SW480 (cell line): ENCODE results near the gene ARR3.
"Not testable (repeated sequence)": the region's sequence is repeated elsewhere in the genome, so short reads cannot be mapped to it uniquely, and the experiment has no call there.

Experiments
- DNase-seq: peaks from one replicate; pipeline ENCODE4 v3.0.0-alpha.2; 2016; ENCODE audit warnings: low spot score

Gene ARR3

GRCh38 chrX:70268034-70268433 is at the start of gene ARR3:
TSS of gene ARR3 (plus strand) at chrX:70268334. CDS start at chrX:70269386, 1,052 bp downstream.
- DNase-seq, result no peak

DNA sequence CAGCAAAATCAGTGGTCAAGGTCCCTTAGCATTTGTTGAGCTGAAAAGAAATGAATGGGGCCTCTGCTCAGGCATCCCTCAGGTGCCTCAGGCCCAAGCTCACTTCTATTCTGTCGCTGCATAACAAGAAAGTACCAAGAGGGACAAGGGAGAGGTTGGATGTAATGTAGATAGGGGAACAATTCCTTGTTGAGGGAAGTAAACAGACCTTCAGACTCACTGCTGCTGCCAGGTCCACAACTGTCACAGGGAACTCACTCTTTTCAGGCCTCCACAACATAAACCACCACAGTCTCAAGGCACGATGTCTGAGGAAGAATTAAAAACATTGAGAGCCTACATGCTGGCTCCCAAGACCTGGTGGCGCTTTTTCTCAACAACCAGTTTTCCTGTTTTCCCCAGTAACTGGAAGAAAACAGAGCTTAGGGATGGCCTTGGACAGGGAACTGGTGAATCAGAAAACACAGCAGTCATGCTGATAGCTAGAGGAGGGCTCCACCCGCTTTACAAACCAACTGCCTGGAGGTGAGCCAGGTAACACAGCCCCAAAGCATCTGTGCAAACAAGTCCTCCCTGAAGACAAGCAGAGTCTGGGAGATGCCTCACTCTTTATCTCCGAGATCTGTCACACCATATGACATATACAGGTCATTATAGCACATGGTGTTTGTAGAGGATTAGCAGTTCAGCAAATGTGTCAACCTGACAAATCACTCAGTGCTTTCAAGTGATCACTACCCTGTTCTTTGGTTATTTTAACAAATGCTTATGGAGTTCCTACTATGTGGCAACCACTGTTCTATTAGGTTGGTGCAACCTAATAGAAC is 48.0 kb upstream of the ARR3 start:
- peak; percentile 20 for DNase-seq

DNA sequence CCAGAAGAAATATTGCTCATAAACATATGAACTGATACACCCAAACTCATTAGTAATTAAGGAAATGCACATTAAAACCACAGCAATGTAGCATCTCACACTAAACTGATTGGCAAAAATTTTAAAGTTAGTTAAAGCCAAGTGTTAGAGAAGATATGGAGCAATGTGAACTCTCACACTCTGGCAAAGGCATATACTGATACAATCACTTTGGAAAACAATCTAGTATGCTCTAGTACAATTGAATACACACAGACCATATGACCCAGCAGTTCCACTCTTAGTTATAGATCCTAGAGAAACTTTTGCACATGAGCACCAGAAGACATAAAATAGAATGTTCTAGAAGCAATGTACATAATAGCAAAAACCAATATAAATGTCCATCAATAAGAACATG is 42.1 kb upstream of the ARR3 start:
- no peak for DNase-seq

DNA sequence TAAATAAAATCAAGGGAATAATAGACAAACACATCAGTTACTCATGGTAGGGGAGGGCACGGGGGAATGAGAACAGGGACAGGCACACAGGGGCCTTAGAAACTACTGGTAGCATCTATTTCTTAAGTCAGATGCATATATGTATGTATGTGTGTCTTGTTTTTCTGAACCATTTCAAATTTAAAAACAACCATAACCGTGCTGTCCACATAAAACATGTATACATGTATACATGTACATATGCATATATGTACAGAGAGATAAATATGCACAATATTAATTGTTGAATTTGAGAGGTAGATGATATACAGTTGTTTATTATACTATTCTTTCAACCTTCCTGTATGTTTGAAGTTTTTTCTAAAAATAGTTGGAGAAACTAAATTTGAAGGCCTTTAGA is 41.4 kb upstream of the ARR3 start:
- no peak for DNase-seq

- DNase-seq, result no peak
These were observed 36.5 kb upstream of the ARR3 start for GRCh38 chrX:70231666-70232065.

DNA sequence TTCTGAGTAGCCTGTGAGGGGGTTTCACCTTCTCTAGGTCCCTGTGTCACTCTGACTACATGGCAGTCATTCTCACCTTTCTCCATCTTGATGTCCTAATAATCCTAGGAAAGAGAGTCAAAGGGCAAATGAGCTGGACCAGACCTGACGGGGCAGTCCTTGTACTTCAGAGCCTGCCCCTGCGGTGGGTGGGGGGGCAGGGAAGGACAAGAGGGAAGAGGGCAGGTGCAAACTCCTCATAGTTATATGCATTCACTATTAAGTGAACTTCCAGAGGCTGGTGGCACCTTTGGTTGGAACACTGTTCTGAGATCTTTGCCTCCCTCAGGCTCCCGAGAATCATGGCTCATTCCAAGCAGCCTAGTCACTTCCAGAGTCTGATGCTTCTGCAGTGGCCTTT is 33.8 kb upstream of the ARR3 start, which contains the start of gene AWAT1:
TSS of gene AWAT1 (plus strand) at position 301 of the 400 bp plus-strand sequence. CDS start at position 342, 41 bp downstream.
- DNase-seq, result no peak

DNA sequence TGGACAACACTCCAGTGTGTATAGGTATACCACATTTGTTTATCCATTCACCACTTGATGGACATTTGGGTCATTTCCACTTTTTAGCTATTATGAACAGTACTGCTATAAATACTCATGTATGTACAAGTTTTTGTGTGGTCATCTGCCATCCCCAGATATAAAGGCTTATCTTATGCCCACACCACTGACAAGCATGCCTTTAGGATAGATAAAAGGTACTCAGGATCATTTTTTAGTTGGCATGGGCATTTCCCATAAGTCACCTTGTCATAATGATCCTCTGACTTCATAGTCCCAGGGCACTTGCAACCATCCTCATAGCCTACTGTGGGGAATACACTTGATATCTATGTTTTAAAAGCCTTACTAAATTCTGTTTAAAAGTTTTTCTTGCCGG is 27.4 kb upstream of the ARR3 start:
- no peak for DNase-seq

DNA sequence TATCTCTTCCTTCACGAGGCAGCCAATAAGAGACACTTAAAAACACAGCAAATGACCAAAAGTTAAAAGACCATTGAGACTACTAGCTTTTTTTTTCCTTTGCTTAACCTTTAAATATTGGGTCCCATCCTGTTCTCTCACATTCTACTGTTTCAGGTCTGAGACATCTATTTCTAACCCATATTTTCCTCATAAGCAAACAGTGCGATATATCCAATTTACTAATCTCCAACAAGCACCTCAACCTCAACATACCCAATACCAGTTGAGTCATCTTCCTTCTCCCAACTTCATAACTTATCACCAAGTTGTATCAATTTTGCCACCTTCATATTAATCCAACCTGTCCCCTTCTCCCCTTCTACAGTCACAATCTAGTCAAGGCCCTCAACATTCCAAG is 26.6 kb upstream of the ARR3 start:
- DNase-seq, result no peak

- DNase-seq, result not testable (repeated sequence)
These were observed 24.5 kb upstream of the ARR3 start for GRCh38 chrX:70243601-70244000.

DNA sequence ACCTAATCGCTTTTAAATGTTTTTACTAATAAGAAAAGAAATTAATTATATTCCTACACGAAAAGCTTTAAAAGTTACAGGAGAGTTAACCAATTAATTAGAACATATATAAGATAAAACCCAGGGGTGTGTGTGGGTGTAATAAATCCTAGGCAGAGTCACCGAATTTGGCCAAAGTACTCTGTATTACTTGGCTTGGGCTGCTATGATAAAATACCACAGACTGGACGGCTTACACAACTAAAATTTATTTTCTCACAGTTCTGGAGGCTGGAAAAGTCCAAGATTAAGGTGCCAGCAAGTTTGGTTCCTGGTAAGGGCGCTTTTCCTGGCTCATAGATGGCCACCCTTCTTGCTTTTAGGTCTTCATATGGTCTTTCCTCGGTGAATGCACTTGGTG is 23.3 kb upstream of the ARR3 start:
- no peak for DNase-seq

GRCh38 chrX:70247252-70247651 is 20.9 kb upstream of the ARR3 start:
- DNase-seq, result no peak

- no peak for DNase-seq
These were observed 15.6 kb upstream of the ARR3 start for GRCh38 chrX:70252491-70252890.

GRCh38 chrX:70253377-70254062 is 14.6 kb upstream of the ARR3 start:
- DNase-seq, result peak; percentile 50

DNA sequence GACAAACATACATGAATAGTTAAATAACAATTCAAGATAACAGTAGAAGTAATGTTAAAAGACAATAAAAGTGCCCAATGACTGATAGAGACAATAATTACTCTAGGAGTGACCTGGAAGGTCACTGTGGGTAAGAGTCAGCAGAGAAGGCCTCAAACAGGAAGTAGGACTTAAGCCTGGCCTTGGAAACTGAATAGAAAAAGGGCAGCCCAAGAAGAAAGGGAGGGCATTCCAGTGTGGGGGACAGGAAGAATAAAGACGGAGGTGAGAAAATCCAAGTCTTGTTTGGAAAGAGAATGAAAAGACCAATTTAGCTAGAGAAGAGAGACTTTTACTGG is 14.1 kb upstream of the ARR3 start:
- DNase-seq, result peak; percentile 33

DNA sequence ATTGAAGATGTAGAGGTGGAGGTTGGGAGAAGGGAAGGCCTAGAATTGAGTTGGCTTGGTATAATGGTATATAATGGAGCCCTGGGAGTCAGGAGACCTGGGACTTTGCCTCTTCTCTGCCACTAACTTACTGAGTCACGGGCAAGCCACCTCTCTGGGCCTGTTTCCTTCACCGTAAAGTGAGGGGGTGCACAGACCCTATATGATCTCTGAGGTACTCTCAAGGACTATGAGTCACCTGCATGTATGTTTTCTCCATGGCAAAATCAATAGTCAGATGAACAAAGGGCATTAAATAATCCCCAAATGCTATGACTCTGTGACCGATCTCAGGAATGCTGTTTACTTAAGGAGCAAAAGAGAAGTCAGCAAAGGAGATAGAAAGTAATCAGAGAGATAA is 13.2 kb upstream of the ARR3 start:
- no peak for DNase-seq

- no peak for DNase-seq
These were observed 12.7 kb upstream of the ARR3 start for GRCh38 chrX:70255452-70255851.

DNA sequence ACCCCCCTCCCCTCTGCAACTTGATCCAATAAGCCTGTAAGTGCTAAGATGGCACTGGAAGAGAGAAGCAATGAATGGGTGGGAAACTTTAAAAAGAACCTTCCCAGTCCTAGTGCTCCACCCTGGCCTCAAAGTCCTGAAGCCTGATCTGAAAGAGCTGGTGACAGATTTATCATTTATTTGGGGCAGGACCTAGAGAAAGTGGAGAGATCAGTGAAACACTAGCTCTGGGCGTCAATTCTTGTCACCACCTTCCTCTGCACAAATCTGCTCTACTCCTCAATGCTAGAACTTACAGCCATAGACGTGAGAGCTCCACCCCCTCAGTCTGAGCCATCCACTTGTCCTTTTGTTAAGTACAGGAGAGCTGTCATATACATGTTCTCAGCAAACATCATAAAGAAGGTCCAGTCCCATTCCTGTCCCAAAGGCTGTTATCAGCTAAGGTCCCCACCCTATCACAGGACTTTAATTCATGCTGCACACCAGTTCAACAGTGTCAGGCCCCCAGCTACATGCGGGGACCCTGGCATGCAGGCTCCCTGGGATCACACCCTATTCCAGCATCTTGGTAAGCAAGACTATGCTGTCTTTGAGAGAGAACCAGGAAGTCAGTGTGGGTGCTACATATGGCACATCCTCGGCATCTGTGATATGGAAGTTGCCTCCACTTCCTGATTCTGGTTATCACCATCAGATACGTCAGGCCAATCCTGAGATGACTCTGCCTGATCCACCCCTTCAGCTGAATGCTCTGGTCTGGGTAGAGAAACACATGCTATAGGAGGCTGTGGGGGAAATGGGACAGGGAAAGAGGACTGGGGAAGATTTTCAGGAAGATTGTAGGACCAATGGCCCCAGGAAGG is 10.5 kb upstream of the ARR3 start:
- DNase-seq, result no peak

DNA sequence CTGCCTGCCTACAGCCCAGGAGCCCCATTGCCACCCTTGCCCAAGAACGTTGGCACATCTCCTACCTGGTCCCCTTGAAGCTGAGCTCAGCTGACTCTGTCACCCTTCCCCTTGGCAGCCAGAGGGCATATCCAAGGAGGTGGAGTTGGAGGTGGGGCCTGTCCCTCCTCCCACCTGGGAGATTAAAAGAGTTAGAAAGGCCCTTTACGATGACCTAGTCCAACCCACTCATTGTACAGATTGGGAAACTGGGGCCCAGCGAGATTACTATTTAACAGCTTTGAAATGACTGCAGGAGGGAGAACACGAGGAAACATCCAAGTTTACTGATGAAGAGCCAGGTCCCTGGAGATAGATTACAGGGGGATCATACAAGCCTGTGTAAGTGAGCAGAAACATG is 8.0 kb upstream of the ARR3 start, which contains the start of gene P2RY4:
TSS of gene P2RY4 (minus strand) at position 101 of the 400 bp plus-strand sequence. CDS start 580 bp downstream, outside the sequence.
- DNase-seq, result no peak

DNA sequence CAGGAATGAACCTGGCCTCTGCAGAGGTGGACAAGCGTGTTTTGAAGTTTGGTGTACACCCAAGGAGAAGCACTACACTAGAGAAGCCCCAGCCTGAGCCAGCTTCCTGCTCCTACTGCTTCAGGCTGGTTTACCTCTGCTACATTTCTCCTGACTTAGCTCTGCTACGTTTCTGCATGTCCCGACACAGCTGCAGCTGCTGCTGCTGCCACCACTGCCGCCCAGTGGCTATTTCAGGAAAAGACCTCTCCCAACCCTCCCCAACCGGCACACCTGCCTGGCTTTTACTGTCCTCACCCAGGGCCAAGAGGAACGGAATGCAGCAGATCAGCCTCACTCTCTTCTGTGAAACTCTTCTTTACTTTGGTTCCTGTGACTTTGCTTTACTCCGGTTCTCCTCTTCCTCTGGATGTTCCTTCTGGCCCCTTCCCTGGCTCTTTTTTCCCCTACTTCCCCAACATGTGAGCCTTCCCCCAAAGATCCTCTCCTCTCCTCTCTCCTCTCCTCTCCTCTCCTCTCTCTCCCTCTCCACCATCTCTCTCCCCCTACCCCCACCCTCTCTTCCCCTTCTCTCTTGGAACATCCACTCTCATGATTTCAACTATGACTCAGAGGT is 5.1 kb upstream of the ARR3 start:
- peak; percentile 50 for DNase-seq

DNA sequence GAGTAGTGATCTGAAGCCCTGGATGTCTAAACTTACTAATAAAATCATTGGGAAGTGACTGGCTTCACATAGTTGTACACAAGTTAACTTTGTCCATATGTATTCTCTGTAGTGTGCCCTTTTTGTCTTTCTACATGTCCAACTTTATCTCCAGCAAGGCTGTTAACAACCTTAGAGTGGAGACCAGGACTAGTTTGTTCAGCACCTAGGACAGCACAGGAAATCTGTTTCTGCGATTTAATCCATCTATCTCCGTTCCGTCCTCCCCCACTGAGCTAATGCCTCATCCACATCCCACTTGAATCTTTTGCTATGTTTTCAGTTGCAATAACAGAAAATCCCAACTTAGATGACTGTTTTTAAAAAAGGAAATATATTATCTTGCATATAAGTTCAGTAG is 3.4 kb upstream of the ARR3 start:
- DNase-seq, result no peak

- DNase-seq, result not testable (repeated sequence)
These were observed 5.9 kb downstream of the ARR3 start for GRCh38 chrX:70274029-70274428.

GRCh38 chrX:70279081-70279480 is 10.9 kb downstream of the ARR3 start:
- DNase-seq, result no peak
